Measurements from ENCODE around the gene LAMA3. TPM values are rescaled to one million over a fixed set of nuclear protein-coding genes. Genes with fewer than 3 reads are reported as not detected.

The LAMA3 gene
- total and polyA plus RNA-seq, 2 donors from 2014 or later = 4.4 to 66.0 TPM

DNA sequence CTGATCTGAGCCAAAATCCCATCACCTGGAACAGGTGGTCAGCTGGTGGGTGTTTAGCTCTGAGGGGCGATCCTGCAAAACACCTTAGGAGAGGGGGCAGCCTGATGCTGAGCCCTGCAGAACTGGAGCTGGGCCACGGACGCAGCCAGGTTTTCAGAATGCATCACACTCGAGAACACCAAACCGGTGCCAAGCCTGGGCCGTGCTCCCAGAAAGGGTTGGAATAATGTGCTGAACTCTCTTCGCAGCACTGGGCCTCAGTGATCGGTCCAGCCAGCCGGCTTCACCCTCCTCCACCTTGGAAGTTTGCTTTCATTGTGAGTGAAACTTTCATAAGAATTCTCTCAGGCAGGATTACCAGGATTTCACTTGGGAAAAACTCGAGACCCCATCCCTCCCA lies 268.8 kb downstream of the LAMA3 start:
- DNase-seq (no peak), FAIRE-seq (no peak)
- peaks cover 0 to 5% (median 0%) of the 10 kb centered on the region in 3 donors for H3K4me1 ChIP-seq (ENCODE audit: control insufficient read depth in 2 of 3, insufficient read depth in 2 of 3, low read depth in 1 of 3, low read length in 3 of 3)
- TF ChIP-seq, protein P1, sequence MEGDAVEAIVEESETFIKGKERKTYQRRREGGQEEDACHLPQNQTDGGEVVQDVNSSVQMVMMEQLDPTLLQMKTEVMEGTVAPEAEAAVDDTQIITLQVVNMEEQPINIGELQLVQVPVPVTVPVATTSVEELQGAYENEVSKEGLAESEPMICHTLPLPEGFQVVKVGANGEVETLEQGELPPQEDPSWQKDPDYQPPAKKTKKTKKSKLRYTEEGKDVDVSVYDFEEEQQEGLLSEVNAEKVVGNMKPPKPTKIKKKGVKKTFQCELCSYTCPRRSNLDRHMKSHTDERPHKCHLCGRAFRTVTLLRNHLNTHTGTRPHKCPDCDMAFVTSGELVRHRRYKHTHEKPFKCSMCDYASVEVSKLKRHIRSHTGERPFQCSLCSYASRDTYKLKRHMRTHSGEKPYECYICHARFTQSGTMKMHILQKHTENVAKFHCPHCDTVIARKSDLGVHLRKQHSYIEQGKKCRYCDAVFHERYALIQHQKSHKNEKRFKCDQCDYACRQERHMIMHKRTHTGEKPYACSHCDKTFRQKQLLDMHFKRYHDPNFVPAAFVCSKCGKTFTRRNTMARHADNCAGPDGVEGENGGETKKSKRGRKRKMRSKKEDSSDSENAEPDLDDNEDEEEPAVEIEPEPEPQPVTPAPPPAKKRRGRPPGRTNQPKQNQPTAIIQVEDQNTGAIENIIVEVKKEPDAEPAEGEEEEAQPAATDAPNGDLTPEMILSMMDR (IDR thresholded peaks at IDR 0.05; ENCODE audit: borderline replicate concordance, extremely low read depth, insufficient read depth) = no peak
- H3K36me3 ChIP-seq (ENCODE audit: control insufficient read depth in 2 of 3, insufficient read depth in 3 of 3, low read length in 3 of 3) = no peaks in the 10 kb centered on the region
- H3K9ac ChIP-seq (ENCODE audit: low read length in 3 of 3) = no peak overlapping the region
- H3K9me3 ChIP-seq (ENCODE audit: control insufficient read depth in 2 of 3, insufficient read depth in 1 of 3, low read length in 3 of 3) = no peaks in the 10 kb centered on the region
- H3K4me3 ChIP-seq (ENCODE audit: low read length in 3 of 3) = no peak overlapping the region
- H3K27me3 ChIP-seq (ENCODE audit: control insufficient read depth, insufficient read depth, low read length) = no peaks in the 10 kb centered on the region
- H3K27ac ChIP-seq (ENCODE audit: low read depth in 2 of 2, low read length in 2 of 2) = no peak overlapping the region
- intact Hi-C loops (cut with DNase I) = no loop called here

DNA sequence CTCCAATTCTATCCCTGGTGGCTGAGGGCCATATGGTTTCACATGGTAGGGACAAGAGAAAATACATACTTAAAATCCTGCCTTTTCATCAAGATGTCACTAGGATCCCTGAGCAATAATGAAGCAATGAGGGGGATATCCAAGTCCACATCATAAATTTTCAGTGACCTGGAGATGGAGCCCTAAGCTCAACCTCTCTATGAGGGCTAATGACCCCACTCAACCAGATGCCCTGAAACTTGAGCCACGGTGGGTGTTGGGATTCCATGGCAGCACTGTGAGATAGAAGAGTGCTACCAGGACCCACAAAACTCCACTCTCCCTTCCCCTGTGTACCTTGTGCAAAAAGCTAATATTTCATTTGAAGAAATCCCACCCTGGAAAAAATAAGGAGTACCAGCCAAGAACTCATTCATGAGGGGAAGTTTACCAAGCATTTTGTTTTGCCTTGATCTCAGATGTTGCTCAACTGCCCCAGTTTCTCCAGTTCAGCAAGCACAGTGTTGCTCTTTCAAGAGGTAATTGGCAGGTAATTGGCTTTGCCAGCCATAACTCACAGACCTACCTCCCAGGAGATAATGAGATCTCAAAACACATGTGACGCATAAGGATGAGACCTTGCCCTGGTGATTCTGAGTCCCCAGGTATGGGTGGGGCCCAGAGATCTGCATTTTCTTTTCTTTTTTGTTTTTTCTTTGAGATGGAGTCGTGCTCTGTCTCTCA lies 274.4 kb downstream of the LAMA3 start:
- no peaks in the 10 kb centered on the region for H3K36me3 ChIP-seq (ENCODE audit: control insufficient read depth in 2 of 3, insufficient read depth in 3 of 3, low read length in 3 of 3)
- no peak for FAIRE-seq
- TF ChIP-seq, protein P1 (IDR thresholded peaks at IDR 0.05; ENCODE audit: borderline replicate concordance, extremely low read depth, insufficient read depth) = no peak
- H3K27me3 ChIP-seq (ENCODE audit: control insufficient read depth, insufficient read depth, low read length) = no peaks in the 10 kb centered on the region
- no peak overlapping the region for H3K4me3 ChIP-seq (ENCODE audit: low read length in 3 of 3)
- H3K4me1 ChIP-seq (ENCODE audit: control insufficient read depth in 2 of 3, insufficient read depth in 2 of 3, low read depth in 1 of 3, low read length in 3 of 3) = peaks cover 0 to 16% (median 11%) of the 10 kb centered on the region in 3 donors
- intact Hi-C loops (cut with DNase I) = no loop called here
- DNase-seq = peak in 3 of 5 donors; percentile 25 to 79 (median 56)
- H3K9ac ChIP-seq (ENCODE audit: low read length in 3 of 3) = no peak overlapping the region
- peak overlapping the region in 1 of 2 donors; percentile 56 for H3K27ac ChIP-seq (ENCODE audit: low read depth in 2 of 2, low read length in 2 of 2)
- no peaks in the 10 kb centered on the region for H3K9me3 ChIP-seq (ENCODE audit: control insufficient read depth in 2 of 3, insufficient read depth in 1 of 3, low read length in 3 of 3)

DNA sequence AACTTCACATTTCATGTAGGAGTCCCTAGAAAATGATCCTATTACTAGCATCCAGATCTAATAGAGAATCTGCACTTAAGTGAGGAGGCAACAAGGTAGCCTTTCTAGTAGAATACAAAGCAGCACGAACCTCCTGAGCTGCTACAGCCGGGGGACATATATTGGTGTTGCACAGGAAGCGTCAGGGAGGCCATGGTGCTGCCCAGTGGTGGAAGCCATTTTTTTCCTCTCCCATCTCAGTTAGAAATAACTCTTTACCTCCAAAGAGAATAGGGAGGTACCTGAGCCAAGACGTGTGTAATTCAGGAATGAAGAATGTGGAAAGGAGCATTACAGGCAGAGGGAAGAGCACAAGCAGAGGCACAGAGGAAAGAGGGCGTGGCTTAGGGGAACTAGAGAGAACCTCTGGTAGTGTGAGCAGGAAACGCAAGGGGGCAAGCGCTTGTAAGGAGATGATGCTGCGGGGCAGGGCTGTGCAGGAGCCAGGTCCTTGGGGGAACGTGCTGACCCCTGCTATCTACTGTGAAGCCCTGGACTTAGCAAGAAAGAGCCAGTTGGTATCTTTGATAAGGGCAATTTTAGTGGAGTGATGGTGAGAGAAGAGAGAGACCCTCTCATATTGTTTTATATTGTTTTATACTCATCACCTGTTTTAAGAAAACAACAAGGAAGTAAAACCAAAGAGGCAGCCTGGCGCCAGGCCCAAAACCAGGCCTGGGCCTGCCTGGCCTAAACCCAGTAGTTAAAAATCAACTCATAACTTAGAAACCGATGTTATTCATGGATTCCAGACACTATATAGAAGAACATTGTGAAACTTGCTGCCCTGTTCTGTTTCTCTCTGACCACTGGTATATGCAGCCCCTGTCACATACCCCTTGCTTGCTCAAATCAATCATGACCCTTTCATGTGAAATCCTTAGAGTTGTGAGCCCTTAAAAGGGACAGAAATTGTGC lies 275.3 kb downstream of the LAMA3 start:
- peak overlapping the region; percentile 23 to 73 for H3K27ac ChIP-seq (ENCODE audit: low read depth in 2 of 2, low read length in 2 of 2)
- H3K4me3 ChIP-seq (ENCODE audit: low read length in 3 of 3) = no peak overlapping the region
- TF ChIP-seq, protein P1 (IDR thresholded peaks at IDR 0.05; ENCODE audit: borderline replicate concordance, extremely low read depth, insufficient read depth) = no peak
- no peaks in the 10 kb centered on the region for H3K9me3 ChIP-seq (ENCODE audit: control insufficient read depth in 2 of 3, insufficient read depth in 1 of 3, low read length in 3 of 3)
- H3K4me1 ChIP-seq (ENCODE audit: control insufficient read depth in 2 of 3, insufficient read depth in 2 of 3, low read depth in 1 of 3, low read length in 3 of 3) = peaks cover 0 to 15% (median 11%) of the 10 kb centered on the region in 3 donors
- FAIRE-seq = peak; percentile 46
- no peaks in the 10 kb centered on the region for H3K36me3 ChIP-seq (ENCODE audit: control insufficient read depth in 2 of 3, insufficient read depth in 3 of 3, low read length in 3 of 3)
- DNase-seq = peak in 1 of 5 donors; percentile 32
- H3K9ac ChIP-seq (ENCODE audit: low read length in 3 of 3) = peak overlapping the region in 1 of 3 donors; percentile 28
- intact Hi-C loops (cut with DNase I) = no loop called here
- no peaks in the 10 kb centered on the region for H3K27me3 ChIP-seq (ENCODE audit: control insufficient read depth, insufficient read depth, low read length)
